A549 (cell line): ENCODE measurements around the gene CEBPA. TPM values are rescaled to one million over a fixed set of nuclear protein-coding genes. Genes with fewer than 3 reads are reported as not detected.

ENCODE experiments used
- ATAC-seq, 2 experiments: fragments of 200-7000 bp in 1 of 2; fragments of >200 bp in 1 of 2; cut with Nextera tagmentation in 1 of 2; cut with Tn5 transposase in 1 of 2; 3 replicates each; pipeline versions ENCODE4 v1.8.0 to v1.9.1; 2018 to 2020; ENCODE audit warnings: mild to moderate bottlenecking in 1 of 2, moderate library complexity in 1 of 2
- CTCF ChIA-PET: fragments of 300-600 bp; sonication (Branson Sonifier 250); formaldehyde crosslinking; extraction: SDS; loops from one replicate; lab custom pipeline; 2021; ENCODE audit warnings: antibody characterized with exemption, inconsistent platforms; lab: Yijun Ruan, JAX
- POLR2A ChIA-PET: fragments of 350-600 bp; formaldehyde crosslinking; extraction: SDS; loops from one replicate; lab custom pipeline; 2021; ENCODE audit warnings: antibody characterized with exemption, inconsistent platforms; lab: Yijun Ruan, JAX
- DNase-seq, 2 experiments: peaks; one replicate each; pipeline versions ENCODE4 v3.0.0 to v3.0.0-alpha.2; 2011 to 2016; ENCODE audit warnings: low read depth in 1 of 2, low spot score in 1 of 2
- FAIRE-seq: peaks from 2 replicates; lab custom pipeline; 2011; peaks lifted over from hg19 to GRCh38; lab: Jason Lieb, UNC
- H3K27ac ChIP-seq, 2 experiments: fragments of >200 bp; sonication (Bioruptor Twin); formaldehyde crosslinking; 3 replicates each; pipeline ENCODE4 v1.5.1; 2016 to 2017
- H3K4me1 ChIP-seq: fragments of >200 bp; sonication (Bioruptor Twin); formaldehyde crosslinking; 3 replicates; pipeline ENCODE4 v1.6.1; 2016
- H3K4me2 ChIP-seq: fragments of >200 bp; sonication (Bioruptor Twin); formaldehyde crosslinking; 3 replicates; pipeline ENCODE4 v1.6.1; 2016
- H3K4me3 ChIP-seq: fragments of >200 bp; sonication (Bioruptor Twin); formaldehyde crosslinking; 3 replicates; pipeline ENCODE4 v1.5.1; 2016
- H3K9me3 ChIP-seq: fragments of >200 bp; sonication (Bioruptor Twin); formaldehyde crosslinking; 3 replicates; pipeline ENCODE4 v1.6.1; 2016
- BCL3 ChIP-seq: fragments of >200 bp; sonication (Bioruptor Twin); formaldehyde crosslinking; IDR thresholded peaks from 3 replicates; pipeline ENCODE4 v1.6.1; 2016
- CEBPB ChIP-seq, 2 experiments: fragments of >200 bp in 1 of 2; sonication (Bioruptor Twin) in 1 of 2; formaldehyde crosslinking in 1 of 2; IDR thresholded peaks; 2 replicates each; pipeline ENCODE4 v1.6.1; 2012 to 2016
- HMGXB4 ChIP-seq: fragments of 250-450 bp; sonication (Bioruptor Pico); IDR thresholded peaks from 2 replicates; pipeline ENCODE4 v1.5.0; 2021; ENCODE audit warnings: mild to moderate bottlenecking, moderate library complexity, borderline replicate concordance
- HOXA7 ChIP-seq: fragments of 250-450 bp; sonication (Bioruptor Pico); IDR thresholded peaks from 2 replicates; pipeline ENCODE4 v1.5.0; 2020; ENCODE audit warnings: mild to moderate bottlenecking, moderate library complexity
- JUN ChIP-seq, 2 experiments: fragments of >200 bp; sonication (Bioruptor Twin); formaldehyde crosslinking; IDR thresholded peaks; 2 replicates in 1 of 2; 3 replicates in 1 of 2; pipeline ENCODE4 v1.6.1; 2016 to 2017
- KDM5A ChIP-seq: fragments of 200-600 bp; sonication (generic); IDR thresholded peaks from 2 replicates; pipeline ENCODE4 v1.6.1; 2016; ENCODE audit warnings: antibody characterized with exemption, mild to moderate bottlenecking
- MAFK ChIP-seq: fragments of 450-650 bp; IDR thresholded peaks from 2 replicates; pipeline ENCODE4 v1.6.1; 2014; ENCODE audit not compliant: partially characterized antibody
- NPAS2 ChIP-seq: fragments of 250-450 bp; sonication (Bioruptor Pico); IDR thresholded peaks from 2 replicates; pipeline ENCODE4 v1.8.0; 2022; ENCODE audit warnings: mild to moderate bottlenecking, moderate library complexity, borderline replicate concordance
- RAD21 ChIP-seq, 2 experiments: fragments of >200 bp in 1 of 2; sonication (Bioruptor Twin) in 1 of 2; formaldehyde crosslinking in 1 of 2; IDR thresholded peaks in 1 of 2; conservative IDR thresholded peaks in 1 of 2; 2 replicates in 1 of 2; 3 replicates in 1 of 2; pipeline ENCODE4 v1.6.1; 2012 to 2018; ENCODE audit warnings: inconsistent platforms in 1 of 2
- RARB ChIP-seq: fragments of 250-450 bp; sonication (Bioruptor Pico); IDR thresholded peaks from 2 replicates; pipeline ENCODE4 v1.8.0; 2021; ENCODE audit warnings: mild to moderate bottlenecking, moderate library complexity
- RCOR1 ChIP-seq: fragments of 150-350 bp; IDR thresholded peaks from 2 replicates; pipeline ENCODE4 v1.6.1; 2014; ENCODE audit warnings: antibody characterized with exemption, low read length, low read depth
- REST ChIP-seq: fragments of 200-600 bp; sonication (generic); IDR thresholded peaks from 2 replicates; pipeline ENCODE4 v1.6.1; 2016; ENCODE audit warnings: antibody characterized with exemption, mild to moderate bottlenecking, moderate library complexity
- RFX5 ChIP-seq: fragments of 450-650 bp; IDR thresholded peaks from 2 replicates; pipeline ENCODE4 v1.7.1; 2014; ENCODE audit warnings: antibody characterized with exemption, mild to moderate bottlenecking, moderate library complexity
- RNF2 ChIP-seq: fragments of 200-600 bp; sonication (generic); IDR thresholded peaks from 2 replicates; pipeline ENCODE4 v1.6.1; 2016; ENCODE audit warnings: low read depth, mild to moderate bottlenecking, antibody characterized with exemption, moderate library complexity, borderline replicate concordance
- SREBF2 ChIP-seq: fragments of 450-650 bp; IDR thresholded peaks from 2 replicates; pipeline ENCODE4 v1.6.1; 2014; ENCODE audit warnings: mild to moderate bottlenecking, moderate library complexity
- TFCP2L1 ChIP-seq: fragments of 250-450 bp; sonication (Bioruptor Pico); IDR thresholded peaks from 2 replicates; pipeline ENCODE4 v1.5.0; 2021; ENCODE audit warnings: mild to moderate bottlenecking
- ZSCAN20 ChIP-seq: fragments of 250-450 bp; sonication (Bioruptor Pico); IDR thresholded peaks from 2 replicates; pipeline ENCODE4 v1.8.0; 2022; ENCODE audit warnings: mild to moderate bottlenecking, moderate library complexity
- WGBS: methylation state at CpG from one replicate; pipeline ENCODE4 v1.1.6; 2017; ENCODE audit errors: missing lambda C conversion rate; 5-methylcytosine and 5-hydroxymethylcytosine counted together
- polyA plus RNA-seq, 4 experiments: library from polyadenylated mRNA; depleted of rRNA in 3 of 4; stranded (reverse); fragments of >200 nt; fragmentation: RNase III in 1 of 4; extraction: RNeasy Plus Mini Kit Qiagen cat#74134 plus additional on column Dnase treatment in 1 of 4; gene quantifications; 2 replicates in 3 of 4; 3 replicates in 1 of 4; pipeline ENCODE4 v1.2.3, GENCODE V29; 2011 to 2017

Gene CEBPA
- polyA plus RNA-seq, 2 of the 4 experiments (the other 2 are of a cell fraction), result 3.5 to 6.6 TPM

GRCh38 chr19:33257828-33258227 lies 44.5 kb downstream of the CEBPA start (continued):
- TF ChIP-seq RCOR1, result no peak

- Histone ChIP-seq H3K4me3 (no peak overlapping the region), H3K4me2 (no peak overlapping the region), H3K9me3 (peaks cover 12% of the 10 kb centered on the region; the same call in 2 of the 3 replicates), H3K4me1 (no peaks in the 10 kb centered on the region), H3K27ac (no peak overlapping the region)
- POLR2A ChIA-PET, result interaction anchor here (2.2 kb wide), 1 partner anchor 46 kb away, joined by 17 read pairs; the partner anchor contains the start of gene CEBPA
- no peak for DNase-seq
- no peak for TF ChIP-seq RAD21 (conservative IDR thresholded peaks at IDR 0.05 in 1 of 2, IDR thresholded peaks at IDR 0.05 in 1 of 2)
- no peak for TF ChIP-seq BCL3
- TF ChIP-seq KDM5A, result no peak
- TF ChIP-seq REST, result no peak
- no peak for TF ChIP-seq HOXA7 (CRISPR knock-in tag)
- TF ChIP-seq RCOR1, result no peak
- no peak for TF ChIP-seq MAFK
- no peak for TF ChIP-seq RARB (CRISPR knock-in tag)
- no peak for TF ChIP-seq NPAS2 (CRISPR knock-in tag)
- TF ChIP-seq HMGXB4 (CRISPR knock-in tag), result no peak
- TF ChIP-seq RNF2, result no peak
- TF ChIP-seq CEBPB (IDR thresholded peaks at IDR 0.05), result no peak
- no peak for TF ChIP-seq TFCP2L1
- no peak for TF ChIP-seq JUN (IDR thresholded peaks at IDR 0.05)
- no peak for ATAC-seq
- CTCF ChIA-PET, result interaction anchor here (0.6 to 11.5 kb wide), 14 partner anchors 10 to 488 kb away, joined by 3 to 105 read pairs (median 8); partner anchors contain the start of gene CEBPA
- FAIRE-seq, result no peak
- 54% methylated on average over 7 of the region's 7 CpGs for WGBS
Measured at GRCh38 chr19:33256261-33256660, 46.1 kb downstream of the CEBPA start.

- ATAC-seq (no peak), FAIRE-seq (no peak), DNase-seq (no peak)
- H3K4me2 ChIP-seq, result no peak overlapping the region
- WGBS, result 59% methylated on average over 7 of the region's 7 CpGs
- no peak overlapping the region for H3K4me3 ChIP-seq
- CTCF ChIA-PET, result interaction anchor here (0.9 to 11.5 kb wide), 16 partner anchors 10 to 522 kb away, joined by 3 to 105 read pairs (median 8); partner anchors contain the start of gene CEBPA
- H3K27ac ChIP-seq, result no peak overlapping the region
- H3K9me3 ChIP-seq, result peaks cover 12% of the 10 kb centered on the region; the same call in 2 of the 3 replicates
- TF ChIP-seq SREBF2, result no peak
- TF ChIP-seq ZSCAN20, result no peak
- TF ChIP-seq RFX5, result no peak
- TF ChIP-seq MAFK, result no peak
- H3K4me1 ChIP-seq, result no peaks in the 10 kb centered on the region
- POLR2A ChIA-PET, result interaction anchor here (2.2 kb wide), 1 partner anchor 47 kb away, joined by 17 read pairs; the partner anchor contains the start of gene CEBPA
Measured at GRCh38 chr19:33255781-33256180, 46.6 kb downstream of the CEBPA start.
